Type B pancreatic cell (in vitro differentiated cells): Measurements from ENCODE around the gene MARS2. TPM values are rescaled to one million over a fixed set of nuclear protein-coding genes. Genes with fewer than 3 reads are reported as not detected.
"Not testable (repeated sequence)": the region's sequence is repeated elsewhere in the genome, so short reads cannot be mapped to it uniquely, and the experiment has no call there.

ENCODE experiments used
- DNase-seq: peaks from one replicate; pipeline ENCODE4 v3.0.0; 2021; ENCODE audit warnings: mixed read lengths; ENCODE audit not compliant: unreplicated experiment; ENCODE audit errors: extremely low spot score
- H3K27ac Mint-ChIP-seq: 2 replicates; pipeline ENCODE4 v1.8.0; 2021; ENCODE audit warnings: mild to moderate bottlenecking, mixed read lengths
- H3K27me3 Mint-ChIP-seq: 2 replicates; pipeline ENCODE4 v1.8.0; 2021; ENCODE audit warnings: mixed read lengths
- H3K36me3 Mint-ChIP-seq: 2 replicates; pipeline ENCODE4 v1.8.0; 2021; ENCODE audit warnings: mixed read lengths
- H3K4me1 Mint-ChIP-seq: one replicate; pipeline ENCODE4 v1.8.0; 2021; ENCODE audit warnings: mixed read lengths; ENCODE audit not compliant: unreplicated experiment
- H3K4me3 Mint-ChIP-seq: 2 replicates; pipeline ENCODE4 v1.8.0; 2021; ENCODE audit warnings: mild to moderate bottlenecking, mixed read lengths
- H3K9me3 Mint-ChIP-seq: 2 replicates; pipeline ENCODE4 v1.8.0; 2021; ENCODE audit warnings: mixed read lengths
- total RNA-seq: library from RNA; stranded (reverse); gene quantifications from 2 replicates; pipeline ENCODE4 v1.2.1, GENCODE V29; 2021; ENCODE audit warnings: low replicate concordance
- TF ChIP-seq, protein P1 (sequence below): fragments of 200-600 bp; sonication (generic); conservative IDR thresholded peaks from 2 replicates; pipeline ENCODE4 v1.5.0; 2021; ENCODE audit warnings: antibody characterized with exemption, mild to moderate bottlenecking

The MARS2 gene
- total RNA-seq, 1 donor from 2014 or later: 10.4 TPM

DNA sequence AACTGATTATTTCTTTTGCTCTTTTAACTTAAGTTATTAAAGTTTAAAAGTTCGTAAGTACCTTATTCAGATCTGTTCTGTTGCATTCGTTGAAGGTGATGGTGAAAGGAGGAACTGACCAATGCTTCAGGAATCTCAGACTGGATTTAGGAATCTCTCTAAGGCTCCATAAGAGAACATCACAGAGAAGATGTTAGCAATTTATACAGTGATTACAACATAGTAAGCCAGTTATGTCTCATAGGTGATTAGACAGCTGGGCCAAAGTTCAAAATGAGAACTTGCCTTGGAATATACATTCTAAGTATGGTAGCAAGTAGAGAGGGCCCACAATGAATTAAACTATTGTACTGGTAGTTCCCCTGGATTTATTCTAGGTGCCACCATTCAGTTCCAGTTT lies 3.2 kb downstream of the MARS2 start:
- Mint-ChIP-seq H3K27ac (no peak overlapping the region), H3K27me3 (no peaks in the 10 kb centered on the region), H3K4me3 (peak overlapping the region; percentile 72), H3K36me3 (peaks cover 12% of the 10 kb centered on the region), H3K9me3 (no peaks in the 10 kb centered on the region), H3K4me1 (peaks cover 30% of the 10 kb centered on the region)
- TF ChIP-seq, protein P1, sequence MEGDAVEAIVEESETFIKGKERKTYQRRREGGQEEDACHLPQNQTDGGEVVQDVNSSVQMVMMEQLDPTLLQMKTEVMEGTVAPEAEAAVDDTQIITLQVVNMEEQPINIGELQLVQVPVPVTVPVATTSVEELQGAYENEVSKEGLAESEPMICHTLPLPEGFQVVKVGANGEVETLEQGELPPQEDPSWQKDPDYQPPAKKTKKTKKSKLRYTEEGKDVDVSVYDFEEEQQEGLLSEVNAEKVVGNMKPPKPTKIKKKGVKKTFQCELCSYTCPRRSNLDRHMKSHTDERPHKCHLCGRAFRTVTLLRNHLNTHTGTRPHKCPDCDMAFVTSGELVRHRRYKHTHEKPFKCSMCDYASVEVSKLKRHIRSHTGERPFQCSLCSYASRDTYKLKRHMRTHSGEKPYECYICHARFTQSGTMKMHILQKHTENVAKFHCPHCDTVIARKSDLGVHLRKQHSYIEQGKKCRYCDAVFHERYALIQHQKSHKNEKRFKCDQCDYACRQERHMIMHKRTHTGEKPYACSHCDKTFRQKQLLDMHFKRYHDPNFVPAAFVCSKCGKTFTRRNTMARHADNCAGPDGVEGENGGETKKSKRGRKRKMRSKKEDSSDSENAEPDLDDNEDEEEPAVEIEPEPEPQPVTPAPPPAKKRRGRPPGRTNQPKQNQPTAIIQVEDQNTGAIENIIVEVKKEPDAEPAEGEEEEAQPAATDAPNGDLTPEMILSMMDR: no peak
- no peak for DNase-seq

DNA sequence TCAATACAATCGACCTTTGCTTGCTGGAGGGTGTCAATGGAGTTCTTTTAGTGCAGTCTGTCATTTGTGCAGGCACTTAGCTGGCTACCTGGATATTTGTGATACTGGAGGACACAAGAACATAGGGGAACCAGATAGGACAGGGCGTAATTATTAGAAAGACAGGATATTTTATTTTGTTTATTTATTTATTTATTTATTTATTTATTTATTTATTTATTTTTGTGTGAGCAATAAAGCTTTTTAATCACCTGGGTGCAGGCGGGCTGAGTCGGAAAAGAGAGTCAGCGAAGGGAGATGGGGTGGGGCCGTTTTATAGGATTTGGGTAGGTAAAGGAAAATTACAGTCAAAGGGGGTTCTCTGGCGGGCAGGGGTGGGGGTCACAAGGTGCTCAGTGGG lies 4.0 kb downstream of the MARS2 start:
- DNase-seq, H3K27me3 Mint-ChIP-seq: not testable (repeated sequence)
- H3K4me3 Mint-ChIP-seq: peak overlapping the region; percentile 23

DNA sequence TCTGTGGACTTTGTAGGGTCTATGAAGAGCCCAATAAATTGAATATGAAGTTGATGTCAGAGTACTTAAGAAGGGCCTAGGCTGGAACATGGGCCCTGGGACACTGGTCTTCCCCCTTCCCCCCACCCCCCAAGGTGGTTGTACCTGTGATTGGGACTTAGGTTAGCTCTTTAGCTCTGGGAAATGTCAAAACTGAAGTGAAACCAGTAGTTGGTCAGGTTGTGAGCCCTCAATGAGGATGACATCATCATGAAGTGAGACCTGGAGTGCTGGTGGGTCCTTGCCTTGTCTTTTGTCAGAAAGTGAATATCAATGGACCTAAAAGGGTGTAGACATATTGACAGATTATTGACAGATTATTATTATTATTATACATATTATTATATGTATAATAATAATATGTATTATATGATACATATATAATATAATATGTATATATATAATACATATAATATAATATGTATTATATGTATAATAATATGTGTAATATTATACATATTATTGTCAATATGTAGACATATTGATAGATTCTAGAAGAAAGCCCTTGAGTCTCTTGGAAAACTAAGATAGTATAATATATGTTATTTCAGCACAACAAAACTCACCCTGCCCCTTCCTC lies 5.4 kb downstream of the MARS2 start:
- Mint-ChIP-seq H3K4me3 (no peak overlapping the region), H3K27ac (no peak overlapping the region), H3K36me3 (peaks cover 12% of the 10 kb centered on the region), H3K9me3 (no peaks in the 10 kb centered on the region), H3K4me1 (peaks cover 26% of the 10 kb centered on the region), H3K27me3 (no peaks in the 10 kb centered on the region)
- TF ChIP-seq, protein P1: no peak
- DNase-seq: no peak

More for the DNA sequence above, 4.0 kb downstream of the MARS2 start:
- H3K36me3 Mint-ChIP-seq: peaks cover 12% of the 10 kb centered on the region
- H3K9me3 Mint-ChIP-seq, H3K27ac Mint-ChIP-seq: not testable (repeated sequence)
- H3K4me1 Mint-ChIP-seq: peaks cover 30% of the 10 kb centered on the region

DNA sequence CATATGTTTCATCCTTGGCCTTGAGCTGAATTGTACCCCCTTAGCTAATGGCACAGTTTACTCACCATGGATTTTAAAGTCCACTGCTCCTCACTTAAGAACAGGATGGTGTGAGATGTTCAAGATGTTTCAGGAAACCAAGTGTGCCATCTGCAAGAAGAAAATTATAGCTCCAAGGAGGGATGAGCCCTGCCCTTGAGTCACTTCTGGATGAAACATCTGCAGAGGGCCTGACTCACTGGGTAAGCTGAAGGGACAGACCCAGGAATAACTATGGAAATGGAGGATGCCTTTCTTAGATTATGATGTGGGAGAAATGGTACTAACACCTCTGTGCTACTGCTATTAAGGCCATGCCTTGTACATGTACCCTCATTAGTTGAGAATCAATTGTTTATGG lies 6.4 kb downstream of the MARS2 start:
- H3K36me3 Mint-ChIP-seq: peaks cover 12% of the 10 kb centered on the region
- no peaks in the 10 kb centered on the region for H3K9me3 Mint-ChIP-seq
- TF ChIP-seq, protein P1: no peak
- no peak overlapping the region for H3K27ac Mint-ChIP-seq
- no peak overlapping the region for H3K4me3 Mint-ChIP-seq
- DNase-seq: no peak
- peaks cover 26% of the 10 kb centered on the region for H3K4me1 Mint-ChIP-seq
- H3K27me3 Mint-ChIP-seq: no peaks in the 10 kb centered on the region

DNA sequence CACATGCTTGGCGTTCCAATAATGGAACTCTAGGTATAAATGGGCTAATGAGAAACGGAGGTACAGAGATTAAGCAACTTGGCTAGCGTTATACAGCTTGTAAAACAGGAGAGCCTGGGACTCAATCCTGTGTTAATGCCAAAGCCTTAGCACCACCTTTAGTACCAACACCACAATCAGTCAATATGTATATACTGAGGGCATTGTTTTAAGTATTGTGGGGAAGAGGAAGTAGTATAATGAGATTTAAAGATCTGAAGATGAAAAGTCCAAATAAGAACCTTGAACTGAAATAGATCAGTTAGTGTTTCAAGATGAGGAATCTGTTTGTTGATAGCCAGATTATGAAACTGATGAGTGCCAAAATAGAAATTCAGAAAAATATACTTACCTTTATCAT lies 8.1 kb downstream of the MARS2 start:
- Mint-ChIP-seq H3K4me1 (peaks cover 16% of the 10 kb centered on the region), H3K9me3 (no peaks in the 10 kb centered on the region), H3K27me3 (no peaks in the 10 kb centered on the region), H3K36me3 (peaks cover 12% of the 10 kb centered on the region), H3K4me3 (no peak overlapping the region), H3K27ac (no peak overlapping the region)
- no peak for DNase-seq
- TF ChIP-seq, protein P1: no peak

DNA sequence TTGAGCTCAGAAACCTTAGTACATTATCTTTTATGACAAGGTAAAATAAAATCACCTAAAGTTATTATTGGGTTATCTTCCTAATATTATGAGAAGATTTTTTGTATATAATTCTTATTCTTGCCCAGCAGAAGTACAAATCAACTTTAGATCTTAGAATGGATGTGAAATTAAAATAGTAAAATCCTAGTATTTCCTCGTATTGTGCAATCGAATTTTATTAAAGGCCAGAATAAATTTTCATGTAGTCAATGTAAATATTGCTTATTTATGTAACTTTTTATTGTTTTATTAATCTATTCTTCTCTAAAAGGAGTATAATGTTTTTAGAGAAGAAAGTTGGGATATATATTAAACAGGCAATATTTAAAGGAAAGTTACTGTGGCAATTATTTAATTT lies 12.7 kb downstream of the MARS2 start:
- DNase-seq: no peak
- Mint-ChIP-seq H3K27me3 (no peaks in the 10 kb centered on the region), H3K36me3 (no peaks in the 10 kb centered on the region), H3K4me3 (no peak overlapping the region), H3K27ac (no peak overlapping the region), H3K9me3 (no peaks in the 10 kb centered on the region), H3K4me1 (no peaks in the 10 kb centered on the region)
- TF ChIP-seq, protein P1: no peak
